Skeletal muscle satellite cell (primary cell): Measurements from ENCODE around the gene ACTC1.

ENCODE experiments used
- H3K27me3 ChIP-seq: 2 replicates; pipeline ENCODE4 v1.7.0; 2013; ENCODE audit warnings: low read length; ENCODE audit not compliant: control insufficient read depth, insufficient read depth
- H3K36me3 ChIP-seq: 2 replicates; pipeline ENCODE4 v1.7.0; 2013; ENCODE audit warnings: mild to moderate bottlenecking, control low read depth, low read length; ENCODE audit not compliant: insufficient read depth
- H3K4me1 ChIP-seq: 2 replicates; pipeline ENCODE4 v1.7.0; 2013; ENCODE audit warnings: low read length; ENCODE audit not compliant: control insufficient read depth, insufficient read depth
- H3K4me2 ChIP-seq: 2 replicates; pipeline ENCODE4 v1.7.0; 2013; ENCODE audit warnings: mild to moderate bottlenecking, low read length
- H3K4me3 ChIP-seq: 2 replicates; pipeline ENCODE4 v1.7.0; 2013; ENCODE audit warnings: low read length
- H3K9ac ChIP-seq: 2 replicates; pipeline ENCODE4 v1.7.0; 2013; ENCODE audit warnings: mild to moderate bottlenecking, low read depth, low read length, moderate library complexity
- H3K9me3 ChIP-seq: replicated peaks from 2 replicates; pipeline ENCODE4 v1.7.0; 2013; ENCODE audit warnings: mild to moderate bottlenecking, control low read depth, low read length

Gene ACTC1

GRCh38 chr15:34776606-34777105 lies 18.7 kb downstream of the ACTC1 start:
- Histone ChIP-seq H3K9ac (no peak overlapping the region), H3K4me3 (no peak overlapping the region), H3K4me2 (no peak overlapping the region), H3K9me3 (no peaks in the 10 kb centered on the region), H3K27me3 (peaks cover 4% of the 10 kb centered on the region), H3K4me1 (no peaks in the 10 kb centered on the region), H3K36me3 (no peaks in the 10 kb centered on the region)

- Histone ChIP-seq H3K4me3 (no peak overlapping the region), H3K36me3 (no peaks in the 10 kb centered on the region), H3K27me3 (peaks cover 4% of the 10 kb centered on the region), H3K4me1 (peaks cover 2% of the 10 kb centered on the region), H3K9me3 (no peaks in the 10 kb centered on the region), H3K9ac (no peak overlapping the region), H3K4me2 (no peak overlapping the region)
Measured at GRCh38 chr15:34773917-34774316, 21.4 kb downstream of the ACTC1 start.

- H3K4me1 ChIP-seq: peaks cover 9% of the 10 kb centered on the region
- peaks cover 4% of the 10 kb centered on the region for H3K27me3 ChIP-seq
- H3K36me3 ChIP-seq: no peaks in the 10 kb centered on the region
- no peaks in the 10 kb centered on the region for H3K9me3 ChIP-seq
- no peak overlapping the region for H3K4me2 ChIP-seq
- no peak overlapping the region for H3K9ac ChIP-seq
- no peak overlapping the region for H3K4me3 ChIP-seq
Measured at GRCh38 chr15:34773013-34773412, 22.3 kb downstream of the ACTC1 start.

- Histone ChIP-seq H3K4me3 (no peak overlapping the region), H3K9me3 (no peaks in the 10 kb centered on the region), H3K9ac (no peak overlapping the region), H3K36me3 (no peaks in the 10 kb centered on the region), H3K4me1 (peaks cover 9% of the 10 kb centered on the region), H3K27me3 (peaks cover 4% of the 10 kb centered on the region), H3K4me2 (no peak overlapping the region)
Measured at GRCh38 chr15:34772312-34772711, 23.0 kb downstream of the ACTC1 start.

- Histone ChIP-seq H3K27me3 (no peaks in the 10 kb centered on the region), H3K9ac (no peak overlapping the region), H3K4me2 (no peak overlapping the region), H3K4me1 (peaks cover 9% of the 10 kb centered on the region), H3K9me3 (no peaks in the 10 kb centered on the region), H3K36me3 (no peaks in the 10 kb centered on the region), H3K4me3 (no peak overlapping the region)
Measured at GRCh38 chr15:34769711-34770110, 25.6 kb downstream of the ACTC1 start.

GRCh38 chr15:34768530-34768929 lies 26.8 kb downstream of the ACTC1 start:
- no peaks in the 10 kb centered on the region for H3K36me3 ChIP-seq
- H3K9ac ChIP-seq: no peak overlapping the region
- no peaks in the 10 kb centered on the region for H3K9me3 ChIP-seq
- no peaks in the 10 kb centered on the region for H3K27me3 ChIP-seq
- peaks cover 9% of the 10 kb centered on the region for H3K4me1 ChIP-seq
- H3K4me3 ChIP-seq: no peak overlapping the region
- H3K4me2 ChIP-seq: peak overlapping the region; percentile 14

GRCh38 chr15:34765741-34766140 lies 29.6 kb downstream of the ACTC1 start:
- H3K9me3 ChIP-seq: no peaks in the 10 kb centered on the region

GRCh38 chr15:34760909-34761308 lies 34.4 kb downstream of the ACTC1 start:
- no peak overlapping the region for H3K4me2 ChIP-seq
- no peak overlapping the region for H3K9ac ChIP-seq
- no peak overlapping the region for H3K4me3 ChIP-seq
- H3K4me1 ChIP-seq: no peaks in the 10 kb centered on the region
- H3K36me3 ChIP-seq: no peaks in the 10 kb centered on the region
- H3K9me3 ChIP-seq: no peaks in the 10 kb centered on the region
- peaks cover 40% of the 10 kb centered on the region for H3K27me3 ChIP-seq

More at GRCh38 chr15:34765741-34766140, 29.6 kb downstream of the ACTC1 start:
- no peak overlapping the region for H3K4me3 ChIP-seq
- H3K36me3 ChIP-seq: no peaks in the 10 kb centered on the region
- H3K27me3 ChIP-seq: peaks cover 5% of the 10 kb centered on the region
- peaks cover 9% of the 10 kb centered on the region for H3K4me1 ChIP-seq
- no peak overlapping the region for H3K4me2 ChIP-seq
- H3K9ac ChIP-seq: no peak overlapping the region

GRCh38 chr15:34759992-34760391 lies 35.4 kb downstream of the ACTC1 start:
- no peaks in the 10 kb centered on the region for H3K9me3 ChIP-seq
- H3K36me3 ChIP-seq: no peaks in the 10 kb centered on the region
- H3K4me2 ChIP-seq: no peak overlapping the region
- no peak overlapping the region for H3K9ac ChIP-seq
- H3K4me3 ChIP-seq: no peak overlapping the region
- H3K4me1 ChIP-seq: peaks cover 3% of the 10 kb centered on the region
- H3K27me3 ChIP-seq: peaks cover 49% of the 10 kb centered on the region

GRCh38 chr15:34759347-34759746 lies 36.0 kb downstream of the ACTC1 start:
- no peak overlapping the region for H3K4me2 ChIP-seq
- H3K9ac ChIP-seq: no peak overlapping the region
- H3K9me3 ChIP-seq: no peaks in the 10 kb centered on the region
- H3K4me3 ChIP-seq: no peak overlapping the region
- no peaks in the 10 kb centered on the region for H3K36me3 ChIP-seq
- H3K27me3 ChIP-seq: peaks cover 53% of the 10 kb centered on the region
- H3K4me1 ChIP-seq: peaks cover 6% of the 10 kb centered on the region

GRCh38 chr15:34757262-34757661 lies 38.1 kb downstream of the ACTC1 start:
- no peak overlapping the region for H3K4me2 ChIP-seq
- no peaks in the 10 kb centered on the region for H3K36me3 ChIP-seq
- no peak overlapping the region for H3K4me3 ChIP-seq
- H3K9ac ChIP-seq: no peak overlapping the region
- H3K9me3 ChIP-seq: no peaks in the 10 kb centered on the region
- peaks cover 6% of the 10 kb centered on the region for H3K4me1 ChIP-seq
- peaks cover 56% of the 10 kb centered on the region for H3K27me3 ChIP-seq

GRCh38 chr15:34755419-34755773 lies 40.0 kb downstream of the ACTC1 start:
- Histone ChIP-seq H3K9ac (no peak overlapping the region), H3K27me3 (peaks cover 53% of the 10 kb centered on the region), H3K4me1 (peaks cover 6% of the 10 kb centered on the region), H3K4me3 (peak overlapping the region; percentile 59), H3K4me2 (peak overlapping the region; percentile 74), H3K36me3 (no peaks in the 10 kb centered on the region), H3K9me3 (no peaks in the 10 kb centered on the region)
